Trophoblast cell (in vitro differentiated cells and primary cell): Measurements from ENCODE around the gene PNMA8C.

Experiments used
- DNase-seq, 2 donors: peaks; one replicate each; pipeline ENCODE4 v3.0.0-alpha.2; 2016
- H2AFZ ChIP-seq: 2 replicates; pipeline ENCODE4 v1.6.1; 2013; ENCODE audit warnings: low read length, moderate library complexity, mild to moderate bottlenecking; ENCODE audit not compliant: insufficient read depth, poor library complexity
- H2AK5ac ChIP-seq: 2 replicates; pipeline ENCODE4 v1.6.1; 2013; ENCODE audit warnings: mild to moderate bottlenecking, low read length
- H2BK120ac ChIP-seq: 2 replicates; pipeline ENCODE4 v1.6.1; 2013; ENCODE audit warnings: low read length, mild to moderate bottlenecking, moderate library complexity; ENCODE audit not compliant: insufficient read depth, poor library complexity
- H2BK12ac ChIP-seq: 2 replicates; pipeline ENCODE4 v1.6.1; 2013; ENCODE audit warnings: mild to moderate bottlenecking, low read length, moderate library complexity
- H2BK5ac ChIP-seq: 2 replicates; pipeline ENCODE4 v1.6.1; 2013; ENCODE audit warnings: low read length, low read depth, moderate library complexity, mild to moderate bottlenecking; ENCODE audit not compliant: poor library complexity
- H3K14ac ChIP-seq: 2 replicates; pipeline ENCODE4 v1.6.1; 2013; ENCODE audit warnings: mild to moderate bottlenecking, low read length
- H3K18ac ChIP-seq: 2 replicates; pipeline ENCODE4 v1.6.1; 2013; ENCODE audit warnings: mild to moderate bottlenecking, low read length
- H3K23ac ChIP-seq: 2 replicates; pipeline ENCODE4 v1.6.1; 2013; ENCODE audit warnings: low read length
- H3K27ac ChIP-seq: 2 replicates; pipeline ENCODE4 v1.5.1; 2013; ENCODE audit warnings: low read depth, mild to moderate bottlenecking, inconsistent platforms, low read length, moderate library complexity
- H3K27me3 ChIP-seq: 2 replicates; pipeline ENCODE4 v1.6.1; 2013; ENCODE audit warnings: inconsistent platforms, mild to moderate bottlenecking, low read length, moderate library complexity; ENCODE audit not compliant: insufficient read depth
- H3K36me3 ChIP-seq, 2 experiments: 1 replicate in 1 of 2; 2 replicates in 1 of 2; pipeline ENCODE4 v1.6.1; 2013; ENCODE audit warnings: low read length in 2 of 2, mild to moderate bottlenecking in 2 of 2, moderate library complexity in 1 of 2; ENCODE audit not compliant: insufficient read depth in 2 of 2, control insufficient read depth in 1 of 2
- H3K4ac ChIP-seq: 2 replicates; pipeline ENCODE4 v1.6.1; 2013; ENCODE audit warnings: low read depth, mild to moderate bottlenecking, low read length, moderate library complexity
- H3K4me1 ChIP-seq, 2 experiments: 1 replicate in 1 of 2; 2 replicates in 1 of 2; pipeline ENCODE4 v1.6.1; 2013; ENCODE audit warnings: low read length in 2 of 2, mild to moderate bottlenecking in 2 of 2, moderate library complexity in 1 of 2; ENCODE audit not compliant: insufficient read depth in 2 of 2, control insufficient read depth in 1 of 2
- H3K4me2 ChIP-seq: 2 replicates; pipeline ENCODE4 v1.6.1; 2013; ENCODE audit warnings: inconsistent platforms, mild to moderate bottlenecking, low read length, moderate library complexity
- H3K4me3 ChIP-seq: 2 replicates; pipeline ENCODE4 v1.5.1; 2013; ENCODE audit warnings: mild to moderate bottlenecking, low read depth, low read length, inconsistent platforms
- H3K79me1 ChIP-seq: one replicate; pipeline ENCODE4 v1.6.1; 2013; ENCODE audit warnings: low read length
- H3K79me2 ChIP-seq: 2 replicates; pipeline ENCODE4 v1.6.1; 2013; ENCODE audit warnings: low read length, mild to moderate bottlenecking; ENCODE audit not compliant: control insufficient read depth, insufficient read depth, poor library complexity
- H3K9ac ChIP-seq: 2 replicates; pipeline ENCODE4 v1.6.1; 2013; ENCODE audit warnings: mild to moderate bottlenecking, low read length
- H3K9me3 ChIP-seq: 2 replicates; pipeline ENCODE4 v1.6.1; 2013; ENCODE audit warnings: low read depth, mild to moderate bottlenecking, control low read depth, inconsistent platforms, low read length; ENCODE audit not compliant: insufficient read depth
- H4K12ac ChIP-seq: 2 replicates; pipeline ENCODE4 v1.6.1; 2013; ENCODE audit warnings: low read depth, mild to moderate bottlenecking, low read length, moderate library complexity
- H4K8ac ChIP-seq: 2 replicates; pipeline ENCODE4 v1.6.1; 2013; ENCODE audit warnings: low read depth, mild to moderate bottlenecking, low read length, moderate library complexity
- H4K91ac ChIP-seq: one replicate; pipeline ENCODE4 v1.6.1; 2013; ENCODE audit warnings: low read depth, mild to moderate bottlenecking, low read length, moderate library complexity
- WGBS: extraction: QIAGEN DNeasy Blood & Tissue Kit; methylation state at CpG from one replicate; pipeline ENCODE4 v1.1.7; 2013; ENCODE audit warnings: missing lambda C conversion rate; ENCODE audit not compliant: insufficient read length, insufficient coverage; ENCODE audit errors: extremely low coverage; 5-methylcytosine and 5-hydroxymethylcytosine counted together

PNMA8C gene

DNA sequence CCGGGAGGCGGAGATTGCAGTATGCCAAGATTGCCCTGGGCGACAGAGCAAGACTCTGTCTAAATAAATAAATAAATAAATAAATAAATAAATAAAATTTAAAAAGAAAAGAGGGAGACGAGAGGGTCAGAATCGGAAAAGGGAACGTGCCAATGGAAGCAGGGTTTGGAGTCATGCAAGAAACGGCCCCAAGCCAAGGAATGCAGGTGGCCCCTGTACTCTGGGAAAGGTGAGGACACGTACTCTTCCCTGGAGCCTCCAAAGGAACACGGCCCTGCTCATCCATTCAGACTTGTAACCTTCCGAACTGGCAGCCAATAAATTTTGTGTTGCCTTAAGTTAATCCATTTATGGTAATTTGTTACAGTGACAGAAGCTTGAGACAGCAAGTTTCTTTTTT, 19.9 kb upstream of the PNMA8C start:
- H3K14ac ChIP-seq = no peak overlapping the region
- H2AK5ac ChIP-seq = no peak overlapping the region
- H3K4me1 ChIP-seq = no peaks in the 10 kb centered on the region

DNA sequence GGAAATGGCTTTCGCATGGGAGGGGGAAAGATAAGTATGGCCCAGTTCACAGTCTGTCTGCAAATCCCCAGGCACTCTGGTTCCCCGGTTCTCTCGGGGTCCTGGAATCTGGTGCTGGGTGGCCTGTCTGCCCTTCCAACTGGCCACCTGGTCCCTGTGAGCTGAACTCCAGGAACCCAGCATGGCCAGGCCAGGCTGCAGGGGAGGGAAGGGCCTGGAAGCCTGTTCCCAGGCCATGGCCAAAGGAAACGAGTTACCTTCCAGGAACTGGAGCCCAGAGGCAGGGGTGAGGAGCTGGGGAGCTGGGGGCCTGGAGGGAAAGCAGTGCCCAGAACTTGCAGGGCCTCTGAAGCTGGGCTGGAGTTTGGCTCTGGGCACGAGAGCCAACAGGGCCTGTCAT, 19.1 kb upstream of the PNMA8C start:
- DNase-seq = no peak
- no peak overlapping the region for H2AK5ac ChIP-seq
- H3K4me2 ChIP-seq = no peak overlapping the region
- no peak overlapping the region for H2BK5ac ChIP-seq
- H3K14ac ChIP-seq = no peak overlapping the region
- no peaks in the 10 kb centered on the region for H3K9me3 ChIP-seq
- no peak overlapping the region for H4K8ac ChIP-seq
- H3K79me2 ChIP-seq = no peaks in the 10 kb centered on the region
- H3K27ac ChIP-seq = no peak overlapping the region
- no peak overlapping the region for H4K12ac ChIP-seq
- H3K9ac ChIP-seq = no peak overlapping the region
- no peaks in the 10 kb centered on the region for H3K4me1 ChIP-seq
- no peak overlapping the region for H4K91ac ChIP-seq
- H3K79me1 ChIP-seq = no peaks in the 10 kb centered on the region
- no peak overlapping the region for H3K23ac ChIP-seq
- H3K4me3 ChIP-seq = no peak overlapping the region
- no peak overlapping the region for H2BK120ac ChIP-seq
- no peaks in the 10 kb centered on the region for H3K36me3 ChIP-seq
- no peak overlapping the region for H3K4ac ChIP-seq
- no CpG with 5 or more reads among the region's 5 CpGs for WGBS
- no peak overlapping the region for H3K18ac ChIP-seq
- no peak overlapping the region for H2BK12ac ChIP-seq
- peak overlapping the region; percentile 70 for H2AFZ ChIP-seq
- H3K27me3 ChIP-seq = no peaks in the 10 kb centered on the region

More for the DNA sequence above, 19.9 kb upstream of the PNMA8C start:
- Histone ChIP-seq H3K9ac (no peak overlapping the region), H3K9me3 (no peaks in the 10 kb centered on the region), H2AFZ (no peak overlapping the region), H3K4ac (no peak overlapping the region), H3K79me2 (no peaks in the 10 kb centered on the region), H3K4me3 (no peak overlapping the region), H2BK5ac (no peak overlapping the region), H3K18ac (no peak overlapping the region), H2BK120ac (no peak overlapping the region), H3K27me3 (no peaks in the 10 kb centered on the region), H4K91ac (no peak overlapping the region), H3K79me1 (no peaks in the 10 kb centered on the region), H4K8ac (no peak overlapping the region), H2BK12ac (no peak overlapping the region), H3K27ac (no peak overlapping the region), H4K12ac (no peak overlapping the region), H3K4me2 (no peak overlapping the region), H3K36me3 (no peaks in the 10 kb centered on the region), H3K23ac (no peak overlapping the region)
- no peak for DNase-seq
- no CpG with 5 or more reads among the region's 10 CpGs for WGBS

DNA sequence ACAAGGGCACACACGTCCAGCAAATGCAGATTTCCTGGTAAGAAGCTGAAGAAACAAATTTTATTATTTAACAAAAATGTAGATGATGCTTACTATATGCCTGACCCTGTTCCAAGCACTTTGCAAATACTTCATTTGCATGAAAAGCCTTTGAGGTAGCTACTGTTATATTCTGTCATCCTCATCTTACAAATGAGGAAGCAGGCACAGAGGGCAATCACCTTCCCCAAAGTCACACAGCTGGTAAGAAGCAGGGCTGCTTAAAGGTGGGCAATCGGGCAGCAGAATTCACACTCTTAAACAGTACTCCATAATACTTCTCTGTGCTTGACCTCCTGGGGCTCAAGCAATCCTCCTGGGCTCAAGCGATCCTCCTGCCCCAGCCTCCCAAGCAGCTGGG, 18.3 kb upstream of the PNMA8C start:
- H4K12ac ChIP-seq = no peak overlapping the region
- no peak overlapping the region for H3K4me3 ChIP-seq
- no peak overlapping the region for H2AK5ac ChIP-seq
- no peak overlapping the region for H3K4me2 ChIP-seq
- WGBS = no CpG with 5 or more reads among the region's 3 CpGs
- no peak overlapping the region for H3K27ac ChIP-seq
- H3K79me2 ChIP-seq = no peaks in the 10 kb centered on the region
- no peak for DNase-seq
- H4K8ac ChIP-seq = no peak overlapping the region
- H2BK12ac ChIP-seq = no peak overlapping the region
- no peak overlapping the region for H2BK5ac ChIP-seq
- no peak overlapping the region for H2AFZ ChIP-seq
- no peaks in the 10 kb centered on the region for H3K79me1 ChIP-seq
- H3K36me3 ChIP-seq = no peaks in the 10 kb centered on the region
- H3K14ac ChIP-seq = no peak overlapping the region
- no peak overlapping the region for H2BK120ac ChIP-seq
- H3K18ac ChIP-seq = no peak overlapping the region
- no peaks in the 10 kb centered on the region for H3K9me3 ChIP-seq
- H3K23ac ChIP-seq = no peak overlapping the region
- no peaks in the 10 kb centered on the region for H3K27me3 ChIP-seq
- no peak overlapping the region for H3K9ac ChIP-seq
- H3K4ac ChIP-seq = no peak overlapping the region
- H3K4me1 ChIP-seq = no peaks in the 10 kb centered on the region
- no peak overlapping the region for H4K91ac ChIP-seq

DNA sequence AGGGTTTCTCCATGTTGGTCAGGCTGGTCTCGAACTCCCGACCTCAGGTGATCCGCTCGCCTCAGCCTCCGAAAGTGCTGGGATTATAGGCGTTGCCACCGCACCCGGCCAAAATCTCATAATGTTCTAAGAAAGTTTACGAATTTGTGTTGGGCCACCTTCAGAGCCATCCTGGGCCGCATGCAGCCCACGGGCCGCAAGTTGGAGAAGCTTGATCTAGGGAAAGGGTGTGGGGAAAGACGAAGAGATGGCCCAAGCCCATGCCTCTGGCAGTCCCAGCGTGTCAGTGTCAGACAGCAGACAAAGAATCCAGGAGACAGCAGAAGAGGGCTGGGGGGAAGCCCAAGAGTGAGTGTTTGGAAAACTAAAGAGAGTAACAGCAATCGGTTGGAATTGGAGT, 17.3 kb upstream of the PNMA8C start:
- no peak overlapping the region for H2AK5ac ChIP-seq
- H3K4me1 ChIP-seq = no peaks in the 10 kb centered on the region
- DNase-seq = no peak
- no peak overlapping the region for H3K4me3 ChIP-seq
- H3K36me3 ChIP-seq = no peaks in the 10 kb centered on the region
- H3K18ac ChIP-seq = no peak overlapping the region
- H4K8ac ChIP-seq = no peak overlapping the region
- H3K4ac ChIP-seq = no peak overlapping the region
- no peak overlapping the region for H3K27ac ChIP-seq
- no peak overlapping the region for H3K23ac ChIP-seq
- no peaks in the 10 kb centered on the region for H3K27me3 ChIP-seq
- no peak overlapping the region for H3K9ac ChIP-seq
- no peaks in the 10 kb centered on the region for H3K79me1 ChIP-seq
- no peak overlapping the region for H3K14ac ChIP-seq
- H2BK5ac ChIP-seq = no peak overlapping the region
- H4K12ac ChIP-seq = no peak overlapping the region
- no peak overlapping the region for H4K91ac ChIP-seq
- H2AFZ ChIP-seq = no peak overlapping the region
- H3K4me2 ChIP-seq = no peak overlapping the region
- H2BK12ac ChIP-seq = no peak overlapping the region
- no peaks in the 10 kb centered on the region for H3K9me3 ChIP-seq
- H3K79me2 ChIP-seq = no peaks in the 10 kb centered on the region
- H2BK120ac ChIP-seq = no peak overlapping the region
- WGBS = no CpG with 5 or more reads among the region's 15 CpGs
